Body of pancreas (tissue), 4 donors: Measurements from ENCODE around the gene CCL26.
"Not testable (repeated sequence)": the region's sequence is repeated elsewhere in the genome, so short reads cannot be mapped to it uniquely, and the experiment has no call there.

Experiments used
- CTCF ChIP-seq, 7 experiments: fragments of 450-650 bp in 4 of 7; fragments of 200-600 bp in 3 of 7; sonication (generic) in 3 of 7; IDR thresholded peaks; one replicate each; pipeline ENCODE4 v1.5.1; 2016 to 2019; ENCODE audit warnings: antibody characterized with exemption in 7 of 7
- POLR2A ChIP-seq, 3 donors: fragments of 450-650 bp; IDR thresholded peaks; one replicate each; pipeline ENCODE4 v1.6.1; 2016; ENCODE audit warnings: antibody characterized with exemption in 3 of 3, mild to moderate bottlenecking in 2 of 3

DNA sequence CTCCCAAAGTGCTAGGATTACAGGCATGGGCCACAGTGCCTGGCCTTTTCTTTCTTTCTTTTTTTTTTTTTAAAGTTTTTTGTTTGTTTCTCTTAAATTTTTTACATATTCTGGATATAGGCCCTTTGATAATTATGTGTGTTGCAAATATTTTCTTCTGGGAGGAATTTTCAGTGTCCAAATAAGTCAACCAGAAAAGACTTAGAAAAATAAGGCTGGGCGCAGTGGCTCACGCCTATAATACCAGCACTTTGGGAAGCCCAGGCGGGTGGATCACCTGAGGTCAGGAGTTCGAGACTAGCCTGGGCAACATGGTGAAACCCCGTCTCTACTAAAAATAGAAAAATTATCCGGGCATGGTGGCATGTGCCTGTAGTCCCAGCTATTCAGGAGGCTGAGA lies 44.7 kb downstream of the CCL26 start:
- TF ChIP-seq POLR2A, CTCF (IDR thresholded peaks at IDR 0.05): not testable (repeated sequence)
